Measurements from ENCODE around the gene FAM107B.

GRCh38 chr10:14742382-14742781, 32.3 kb downstream of the FAM107B start:
- no peak for TF ChIP-seq CTCF (IDR thresholded peaks at IDR 0.05 in 2 of 3, conservative IDR thresholded peaks at IDR 0.05 in 1 of 3; ENCODE audit: control insufficient read depth in 2 of 3, extremely low read depth in 1 of 3, insufficient read depth in 1 of 3, low read depth in 3 of 3, low read length in 3 of 3)
- TF ChIP-seq, protein P1, sequence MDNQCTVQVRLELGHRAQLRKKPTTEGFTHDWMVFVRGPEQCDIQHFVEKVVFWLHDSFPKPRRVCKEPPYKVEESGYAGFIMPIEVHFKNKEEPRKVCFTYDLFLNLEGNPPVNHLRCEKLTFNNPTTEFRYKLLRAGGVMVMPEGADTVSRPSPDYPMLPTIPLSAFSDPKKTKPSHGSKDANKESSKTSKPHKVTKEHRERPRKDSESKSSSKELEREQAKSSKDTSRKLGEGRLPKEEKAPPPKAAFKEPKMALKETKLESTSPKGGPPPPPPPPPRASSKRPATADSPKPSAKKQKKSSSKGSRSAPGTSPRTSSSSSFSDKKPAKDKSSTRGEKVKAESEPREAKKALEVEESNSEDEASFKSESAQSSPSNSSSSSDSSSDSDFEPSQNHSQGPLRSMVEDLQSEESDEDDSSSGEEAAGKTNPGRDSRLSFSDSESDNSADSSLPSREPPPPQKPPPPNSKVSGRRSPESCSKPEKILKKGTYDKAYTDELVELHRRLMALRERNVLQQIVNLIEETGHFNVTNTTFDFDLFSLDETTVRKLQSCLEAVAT (IDR thresholded peaks at IDR 0.05), result no peak
- no peak for TF ChIP-seq CUX1 (IDR thresholded peaks at IDR 0.05; ENCODE audit: insufficient replicate concordance, low read depth, low read length)
- no peak for TF ChIP-seq ZNF24 (IDR thresholded peaks at IDR 0.05)
- TF ChIP-seq RELA (IDR thresholded peaks at IDR 0.05; ENCODE audit: borderline replicate concordance, partially characterized antibody), result no peak
- no peak for TF ChIP-seq BRCA1 (IDR thresholded peaks at IDR 0.05; ENCODE audit: low read depth, low read length)

Data from GM12878 (cell line).